Measurements from ENCODE around the gene KAT5. TPM values are rescaled to one million over a fixed set of nuclear protein-coding genes. Genes with fewer than 3 reads are reported as not detected.

KAT5 gene
- total and polyA plus RNA-seq, 2 of the 13 experiments (the other 11 are each of a cell fraction or from before 2014, with no cell fraction given): 35.2 to 48.3 TPM

DNA sequence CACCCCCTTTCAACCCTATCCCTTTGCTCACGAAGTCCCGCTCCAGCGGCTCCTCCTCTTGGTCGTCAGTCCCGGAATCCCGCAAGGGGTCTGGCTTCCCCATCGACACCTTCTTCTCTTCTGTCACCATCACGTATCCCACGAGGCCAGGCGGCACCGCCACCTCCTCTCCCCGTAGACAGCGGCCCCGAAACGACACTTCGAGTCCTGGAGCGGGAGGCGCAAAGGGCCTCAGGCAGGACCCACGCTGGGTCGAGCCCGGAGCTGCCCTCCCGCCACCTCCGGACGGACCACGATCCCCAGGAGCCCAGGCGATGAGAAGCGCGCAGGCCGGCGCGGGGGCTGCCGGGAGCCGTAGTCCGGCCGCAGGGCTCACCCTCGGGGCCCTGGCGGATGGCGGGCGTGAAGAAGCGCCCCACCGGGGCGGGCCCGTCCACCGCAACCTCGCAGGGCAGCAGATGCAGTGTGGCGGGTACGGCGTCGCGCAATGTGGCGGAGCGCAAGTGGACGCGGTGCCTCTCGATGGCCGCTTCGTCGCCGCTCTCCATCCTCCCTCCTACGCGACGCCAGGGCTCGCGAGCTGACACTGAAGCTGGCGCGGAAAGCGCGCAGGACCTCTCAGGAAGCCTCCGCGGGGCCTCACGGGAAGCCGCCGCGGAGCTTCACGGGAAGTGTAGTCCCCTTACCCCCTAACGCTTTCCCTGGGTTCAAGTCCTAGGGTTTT is 8.3 kb downstream of the KAT5 start, which contains the start of gene RNASEH2C (continued):
- no peak for TF ChIP-seq SRSF4 (IDR thresholded peaks at IDR 0.05; ENCODE audit: low read depth, low read length, poor library complexity, severe bottlenecking)
- peak; percentile 82; the same call in 1 of the 2 replicates for TF ChIP-seq ZNF790 (CRISPR knock-in tag; IDR thresholded peaks at IDR 0.05; ENCODE audit: borderline replicate concordance)
- no peak for TF ChIP-seq POLR2AphosphoS2 (IDR thresholded peaks at IDR 0.05; ENCODE audit: low read depth, low read length)
- TF ChIP-seq DMAP1 (CRISPR knock-in tag; IDR thresholded peaks at IDR 0.05): peak; percentile 82
- no peak for TF ChIP-seq RBAK (CRISPR knock-in tag; IDR thresholded peaks at IDR 0.05)
- no peak for TF ChIP-seq CBX1 (IDR thresholded peaks at IDR 0.05; ENCODE audit: low read depth)
- no peak for TF ChIP-seq SIX4 (CRISPR knock-in tag; IDR thresholded peaks at IDR 0.05)
- TF ChIP-seq ZSCAN22 (CRISPR knock-in tag; IDR thresholded peaks at IDR 0.05): no peak
- no peak; the same call in 1 of the 2 replicates for TF ChIP-seq HDAC2 (CRISPR knock-in tag; IDR thresholded peaks at IDR 0.05)
- no peak for TF ChIP-seq ZNF780A (CRISPR knock-in tag; IDR thresholded peaks at IDR 0.05)
- TF ChIP-seq CBX2 (IDR thresholded peaks at IDR 0.05; ENCODE audit: low read depth, low read length): no peak
- TF ChIP-seq CBX2 (CRISPR knock-in tag; IDR thresholded peaks at IDR 0.05; ENCODE audit: low read depth): no peak
- TF ChIP-seq, protein P1, sequence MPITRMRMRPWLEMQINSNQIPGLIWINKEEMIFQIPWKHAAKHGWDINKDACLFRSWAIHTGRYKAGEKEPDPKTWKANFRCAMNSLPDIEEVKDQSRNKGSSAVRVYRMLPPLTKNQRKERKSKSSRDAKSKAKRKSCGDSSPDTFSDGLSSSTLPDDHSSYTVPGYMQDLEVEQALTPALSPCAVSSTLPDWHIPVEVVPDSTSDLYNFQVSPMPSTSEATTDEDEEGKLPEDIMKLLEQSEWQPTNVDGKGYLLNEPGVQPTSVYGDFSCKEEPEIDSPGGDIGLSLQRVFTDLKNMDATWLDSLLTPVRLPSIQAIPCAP (CRISPR knock-in tag; IDR thresholded peaks at IDR 0.05; ENCODE audit: low read depth): no peak
- TF ChIP-seq MXI1 (IDR thresholded peaks at IDR 0.05; ENCODE audit: borderline replicate concordance, low read depth, low read length): no peak
- TF ChIP-seq NR2F2 (IDR thresholded peaks at IDR 0.05; ENCODE audit: borderline replicate concordance, low read depth): no peak; the same call in 1 of the 2 replicates
- TF ChIP-seq, protein P2, sequence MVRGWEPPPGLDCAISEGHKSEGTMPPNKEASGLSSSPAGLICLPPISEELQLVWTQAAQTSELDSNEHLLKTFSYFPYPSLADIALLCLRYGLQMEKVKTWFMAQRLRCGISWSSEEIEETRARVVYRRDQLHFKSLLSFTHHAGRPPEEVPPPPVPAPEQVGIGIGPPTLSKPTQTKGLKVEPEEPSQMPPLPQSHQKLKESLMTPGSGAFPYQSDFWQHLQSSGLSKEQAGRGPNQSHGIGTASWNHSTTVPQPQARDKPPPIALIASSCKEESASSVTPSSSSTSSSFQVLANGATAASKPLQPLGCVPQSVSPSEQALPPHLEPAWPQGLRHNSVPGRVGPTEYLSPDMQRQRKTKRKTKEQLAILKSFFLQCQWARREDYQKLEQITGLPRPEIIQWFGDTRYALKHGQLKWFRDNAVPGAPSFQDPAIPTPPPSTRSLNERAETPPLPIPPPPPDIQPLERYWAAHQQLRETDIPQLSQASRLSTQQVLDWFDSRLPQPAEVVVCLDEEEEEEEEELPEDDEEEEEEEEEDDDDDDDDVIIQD (CRISPR knock-in tag; IDR thresholded peaks at IDR 0.05; ENCODE audit: low read depth): no peak
- TF ChIP-seq PHB2 (IDR thresholded peaks at IDR 0.05; ENCODE audit: partially characterized antibody): no peak
- peak; percentile 71; the same call in 1 of the 2 replicates for TF ChIP-seq ZBTB7B (CRISPR knock-in tag; IDR thresholded peaks at IDR 0.05)
- TF ChIP-seq, protein P3, sequence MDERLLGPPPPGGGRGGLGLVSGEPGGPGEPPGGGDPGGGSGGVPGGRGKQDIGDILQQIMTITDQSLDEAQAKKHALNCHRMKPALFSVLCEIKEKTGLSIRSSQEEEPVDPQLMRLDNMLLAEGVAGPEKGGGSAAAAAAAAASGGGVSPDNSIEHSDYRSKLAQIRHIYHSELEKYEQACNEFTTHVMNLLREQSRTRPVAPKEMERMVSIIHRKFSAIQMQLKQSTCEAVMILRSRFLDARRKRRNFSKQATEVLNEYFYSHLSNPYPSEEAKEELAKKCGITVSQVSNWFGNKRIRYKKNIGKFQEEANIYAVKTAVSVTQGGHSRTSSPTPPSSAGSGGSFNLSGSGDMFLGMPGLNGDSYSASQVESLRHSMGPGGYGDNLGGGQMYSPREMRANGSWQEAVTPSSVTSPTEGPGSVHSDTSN (CRISPR knock-in tag; IDR thresholded peaks at IDR 0.05): no peak
- no peak for TF ChIP-seq ARNT (IDR thresholded peaks at IDR 0.05)
- 0 out of 2 replicates have a peak, but pooled peaks have one; percentile 32 for TF ChIP-seq SMYD3 (CRISPR knock-in tag; IDR thresholded peaks at IDR 0.05)
- no peak for TF ChIP-seq ZSCAN12 (CRISPR knock-in tag; IDR thresholded peaks at IDR 0.05)
- TF ChIP-seq ZNF670 (CRISPR knock-in tag; IDR thresholded peaks at IDR 0.05; ENCODE audit: borderline replicate concordance): no peak
- TF ChIP-seq ZNF468 (CRISPR knock-in tag; IDR thresholded peaks at IDR 0.05): no peak
- TF ChIP-seq JUN (CRISPR knock-in tag; IDR thresholded peaks at IDR 0.05): no peak
- peak; percentile 73 for TF ChIP-seq REPIN1 (CRISPR knock-in tag; IDR thresholded peaks at IDR 0.05; ENCODE audit: borderline replicate concordance, low read depth)
- peak; percentile 94 for TF ChIP-seq ZNF335 (CRISPR knock-in tag; IDR thresholded peaks at IDR 0.05)
- TF ChIP-seq ZNF260 (CRISPR knock-in tag; IDR thresholded peaks at IDR 0.05; ENCODE audit: borderline replicate concordance, low read depth): no peak
- TF ChIP-seq MAZ (IDR thresholded peaks at IDR 0.05; ENCODE audit: borderline replicate concordance, low read depth, low read length): no peak
- TF ChIP-seq MAZ (CRISPR knock-in tag; IDR thresholded peaks at IDR 0.05; ENCODE audit: low read depth): peak; percentile 81
- TF ChIP-seq KDM6A (CRISPR knock-in tag; IDR thresholded peaks at IDR 0.05; ENCODE audit: low read depth): no peak
